Calu3 (cell line): ENCODE data around the gene PDE6A. TPM values are rescaled to one million over a fixed set of nuclear protein-coding genes. Genes with fewer than 3 reads are reported as not detected.

Source experiments
- BruUV-seq: library from RNA; stranded (reverse); fragments of 400-500 nt; replicated peaks from 2 replicates; lab custom pipeline; 2021; lab: Mats Ljungman, UMichigan
- CTCF ChIA-PET: fragments of 300-600 bp; sonication (Branson Sonifier 250); formaldehyde crosslinking; loops from one replicate; lab custom pipeline; 2022; ENCODE audit warnings: antibody characterized with exemption; lab: Charles Lee
- DNase-seq: peaks from one replicate; pipeline ENCODE4 v3.0.0; 2022
- H3K27ac Mint-ChIP-seq: one replicate; pipeline ENCODE4 v1.8.0; 2022; ENCODE audit warnings: mixed read lengths; ENCODE audit not compliant: unreplicated experiment
- H3K27me3 Mint-ChIP-seq: one replicate; pipeline ENCODE4 v1.8.0; 2022; ENCODE audit warnings: mixed read lengths; ENCODE audit not compliant: unreplicated experiment
- H3K36me3 Mint-ChIP-seq: one replicate; pipeline ENCODE4 v1.8.0; 2022; ENCODE audit warnings: mild to moderate bottlenecking, moderate library complexity, mixed read lengths; ENCODE audit not compliant: insufficient read depth, unreplicated experiment
- H3K4me1 Mint-ChIP-seq: one replicate; pipeline ENCODE4 v1.8.0; 2022; ENCODE audit warnings: mild to moderate bottlenecking, low read depth, mixed read lengths; ENCODE audit not compliant: unreplicated experiment
- H3K4me3 Mint-ChIP-seq: one replicate; pipeline ENCODE4 v1.8.0; 2022; ENCODE audit warnings: mild to moderate bottlenecking, low read depth, moderate library complexity, mixed read lengths; ENCODE audit not compliant: unreplicated experiment
- H3K9me3 Mint-ChIP-seq: one replicate; pipeline ENCODE4 v1.8.0; 2022; ENCODE audit warnings: low read depth, mixed read lengths; ENCODE audit not compliant: unreplicated experiment
- intact Hi-C: fragments of 100-400 bp; cut with micrococcal nuclease; formaldehyde crosslinking; loops from one replicate; pipeline ENCODE4 v1.10.0; 2022; ENCODE audit not compliant: unreplicated experiment
- total RNA-seq: library from RNA; stranded (reverse); gene quantifications from 2 replicates; pipeline ENCODE4 v1.2.3, GENCODE V29; 2022
- TF ChIP-seq, protein P1 (sequence below): fragments of 200-600 bp; IDR thresholded peaks from one replicate; pipeline ENCODE4 v1.8.0; 2022; ENCODE audit warnings: antibody characterized with exemption; ENCODE audit not compliant: unreplicated experiment

The PDE6A gene
- total RNA-seq, 1 experiment from 2014 or later, result not detected

DNA sequence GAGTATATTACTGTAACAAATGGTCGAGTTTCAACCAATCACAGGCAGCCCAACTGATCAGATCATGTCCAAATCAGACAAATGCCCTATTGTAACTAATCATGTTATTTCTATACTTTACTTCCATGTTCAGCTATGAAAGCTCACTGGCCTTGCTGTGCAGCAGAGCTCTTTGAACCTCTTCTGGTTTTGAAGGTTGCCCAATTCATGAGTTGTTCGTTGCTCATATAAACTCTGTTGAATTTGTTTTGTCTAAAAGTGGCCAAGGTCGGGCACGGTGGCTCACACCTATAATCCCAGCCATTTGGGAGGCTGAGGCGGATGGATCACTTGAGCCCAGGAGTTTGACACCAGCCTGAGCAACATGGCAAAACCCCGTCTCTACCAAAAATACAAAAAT, 21.6 kb downstream of the PDE6A start:
- Mint-ChIP-seq H3K27me3 (no peaks in the 10 kb centered on the region), H3K4me1 (peaks cover 5% of the 10 kb centered on the region), H3K27ac (no peak overlapping the region), H3K9me3 (no peaks in the 10 kb centered on the region), H3K4me3 (no peak overlapping the region), H3K36me3 (no peaks in the 10 kb centered on the region)
- no peak for DNase-seq
- no TSS peak for BruUV-seq
- intact Hi-C loops, result no loop called here
- TF ChIP-seq, protein P1, sequence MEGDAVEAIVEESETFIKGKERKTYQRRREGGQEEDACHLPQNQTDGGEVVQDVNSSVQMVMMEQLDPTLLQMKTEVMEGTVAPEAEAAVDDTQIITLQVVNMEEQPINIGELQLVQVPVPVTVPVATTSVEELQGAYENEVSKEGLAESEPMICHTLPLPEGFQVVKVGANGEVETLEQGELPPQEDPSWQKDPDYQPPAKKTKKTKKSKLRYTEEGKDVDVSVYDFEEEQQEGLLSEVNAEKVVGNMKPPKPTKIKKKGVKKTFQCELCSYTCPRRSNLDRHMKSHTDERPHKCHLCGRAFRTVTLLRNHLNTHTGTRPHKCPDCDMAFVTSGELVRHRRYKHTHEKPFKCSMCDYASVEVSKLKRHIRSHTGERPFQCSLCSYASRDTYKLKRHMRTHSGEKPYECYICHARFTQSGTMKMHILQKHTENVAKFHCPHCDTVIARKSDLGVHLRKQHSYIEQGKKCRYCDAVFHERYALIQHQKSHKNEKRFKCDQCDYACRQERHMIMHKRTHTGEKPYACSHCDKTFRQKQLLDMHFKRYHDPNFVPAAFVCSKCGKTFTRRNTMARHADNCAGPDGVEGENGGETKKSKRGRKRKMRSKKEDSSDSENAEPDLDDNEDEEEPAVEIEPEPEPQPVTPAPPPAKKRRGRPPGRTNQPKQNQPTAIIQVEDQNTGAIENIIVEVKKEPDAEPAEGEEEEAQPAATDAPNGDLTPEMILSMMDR, result no peak
- CTCF ChIA-PET, result no interaction called here

DNA sequence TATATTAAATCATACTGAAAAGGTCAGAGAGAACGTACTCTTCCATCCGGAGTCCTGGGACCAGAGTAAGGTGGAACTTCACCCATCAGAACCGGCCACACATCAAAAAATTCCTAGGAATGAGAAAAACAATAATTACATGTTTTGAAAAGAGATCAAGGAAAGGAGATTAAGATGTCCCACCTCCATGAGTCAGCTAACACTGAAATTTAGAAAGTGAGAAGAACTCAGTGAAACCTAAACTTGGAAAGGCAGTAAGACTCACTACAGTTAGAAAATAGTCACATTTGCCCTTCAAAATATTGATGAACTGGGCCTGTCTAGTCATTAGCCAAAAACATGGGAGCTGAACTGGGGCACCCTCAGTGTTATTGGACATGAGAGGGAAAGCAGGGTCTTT, 23.0 kb downstream of the PDE6A start:
- Mint-ChIP-seq H3K27me3 (no peaks in the 10 kb centered on the region), H3K9me3 (no peaks in the 10 kb centered on the region), H3K4me1 (peaks cover 7% of the 10 kb centered on the region), H3K36me3 (no peaks in the 10 kb centered on the region), H3K4me3 (no peak overlapping the region), H3K27ac (no peak overlapping the region)
- TF ChIP-seq, protein P1, result no peak
- no TSS peak for BruUV-seq
- intact Hi-C loops, result no loop called here
- CTCF ChIA-PET, result no interaction called here
- no peak for DNase-seq

DNA sequence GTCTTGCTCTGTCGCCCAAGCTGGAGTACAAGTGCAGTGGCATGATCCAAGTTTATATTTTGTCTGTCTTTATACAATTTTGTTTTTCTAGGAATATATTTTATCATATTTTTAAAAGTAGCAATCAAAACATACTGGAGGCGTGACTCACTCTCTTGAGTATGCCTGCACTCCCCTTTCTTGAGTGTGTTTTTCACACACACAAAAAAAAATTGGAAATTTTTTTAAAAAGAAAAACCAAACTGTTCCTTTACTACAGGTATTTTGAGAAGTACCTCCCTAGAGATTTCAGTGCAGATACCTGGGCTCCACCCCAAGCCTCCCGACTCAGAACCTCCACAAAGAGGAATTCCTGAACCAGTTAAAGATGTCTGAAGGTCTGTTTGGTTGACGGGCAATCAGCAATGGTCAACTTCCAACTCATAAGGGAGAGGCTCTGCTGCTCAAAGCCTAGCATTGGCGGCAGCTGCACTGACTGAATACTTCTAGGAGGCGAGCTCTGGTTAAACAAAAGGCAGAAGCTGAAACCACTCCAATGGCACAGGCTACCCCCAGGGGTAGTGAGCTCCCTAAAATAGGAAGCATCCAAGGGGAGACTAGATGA, 27.4 kb downstream of the PDE6A start:
- Mint-ChIP-seq H3K4me1 (peaks cover 17% of the 10 kb centered on the region), H3K27ac (no peak overlapping the region), H3K36me3 (no peaks in the 10 kb centered on the region), H3K9me3 (no peaks in the 10 kb centered on the region), H3K4me3 (no peak overlapping the region), H3K27me3 (no peaks in the 10 kb centered on the region)
- BruUV-seq, result no TSS peak
- TF ChIP-seq, protein P1, result no peak
- intact Hi-C loops, result no loop called here
- DNase-seq, result no peak
- CTCF ChIA-PET, result interaction anchor here (0.7 to 1.4 kb wide), 2 partner anchors 22 to 45 kb away, joined by 3 to 8 read pairs; no protein-coding TSS in a partner anchor

DNA sequence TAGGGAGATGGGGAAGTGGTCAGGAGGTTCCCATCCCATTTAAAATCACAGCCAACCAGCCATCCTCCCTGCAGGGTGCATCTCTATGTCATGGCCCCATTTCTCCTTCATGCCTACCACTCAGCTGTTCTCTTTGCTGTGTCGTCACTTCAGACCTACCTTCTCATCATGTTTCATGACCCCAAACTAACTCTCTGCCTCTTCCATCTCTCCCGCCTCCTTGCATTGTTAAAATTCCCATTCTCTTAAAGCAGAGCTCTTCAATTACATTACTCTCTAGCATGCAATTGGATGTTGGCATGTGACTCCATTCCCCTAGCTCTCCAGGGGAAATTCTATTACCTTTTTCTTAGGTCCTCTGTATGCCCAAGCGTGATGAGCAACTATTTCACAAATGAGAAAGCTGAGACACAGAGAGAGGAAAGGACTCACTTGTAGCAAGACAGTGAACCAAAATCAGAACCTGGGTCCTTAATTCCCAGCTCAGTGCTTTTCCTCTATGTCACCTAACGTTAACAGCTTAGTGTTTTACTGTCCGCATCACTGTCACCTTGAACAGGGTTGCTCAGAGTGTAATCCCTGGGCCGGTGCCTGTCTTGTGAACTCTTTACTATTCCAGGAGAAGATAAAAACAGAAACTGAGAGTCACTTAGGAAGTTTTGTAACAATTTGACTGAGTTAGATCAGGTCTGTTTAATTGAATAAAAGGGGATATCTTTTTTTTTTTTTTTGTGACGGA, 28.1 kb downstream of the PDE6A start:
- CTCF ChIA-PET, result interaction anchor here (0.7 kb wide), 1 partner anchor 23 kb away, joined by 8 read pairs; no protein-coding TSS in a partner anchor
- H3K4me1 Mint-ChIP-seq, result peaks cover 17% of the 10 kb centered on the region
- TF ChIP-seq, protein P1, result no peak
- no peak overlapping the region for H3K4me3 Mint-ChIP-seq
- BruUV-seq, result no TSS peak
- no peaks in the 10 kb centered on the region for H3K36me3 Mint-ChIP-seq
- no peaks in the 10 kb centered on the region for H3K27me3 Mint-ChIP-seq
- no peak for DNase-seq
- intact Hi-C loops, result no loop called here
- no peaks in the 10 kb centered on the region for H3K9me3 Mint-ChIP-seq
- H3K27ac Mint-ChIP-seq, result no peak overlapping the region
